Neutrophil (primary cell): ENCODE data around the gene EXOC3.

ENCODE experiments used
- H3K27ac ChIP-seq: fragments of 200-600 bp; sonication (generic); 2 replicates; pipeline ENCODE4 v1.5.1; 2016; ENCODE audit warnings: mild to moderate bottlenecking, moderate library complexity
- H3K27me3 ChIP-seq: fragments of 200-600 bp; sonication (generic); 2 replicates; pipeline ENCODE4 v1.6.0; 2016; ENCODE audit warnings: mild to moderate bottlenecking
- H3K36me3 ChIP-seq: fragments of 200-600 bp; sonication (generic); 2 replicates; pipeline ENCODE4 v1.5.1; 2017
- H3K4me1 ChIP-seq, 2 experiments: fragments of 200-600 bp in 1 of 2; sonication (generic) in 1 of 2; 1 replicate in 1 of 2; 2 replicates in 1 of 2; pipeline versions ENCODE4 v1.5.1 to v1.6.1; 2013 to 2016; ENCODE audit warnings: low read depth in 1 of 2, low read length in 1 of 2, mild to moderate bottlenecking in 1 of 2, moderate library complexity in 1 of 2; ENCODE audit not compliant: control insufficient read depth in 1 of 2, insufficient read depth in 1 of 2
- H3K4me3 ChIP-seq, 2 experiments: fragments of 200-600 bp in 1 of 2; sonication (generic) in 1 of 2; 1 replicate in 1 of 2; 2 replicates in 1 of 2; pipeline ENCODE4 v1.5.1; 2013 to 2016; ENCODE audit warnings: low read depth in 1 of 2, low read length in 1 of 2, mild to moderate bottlenecking in 1 of 2, moderate library complexity in 1 of 2
- H3K9me3 ChIP-seq: fragments of 200-600 bp; sonication (generic); 2 replicates; pipeline ENCODE4 v1.5.1; 2016
- CTCF ChIP-seq: fragments of 200-600 bp; sonication (generic); IDR thresholded peaks from 2 replicates; pipeline ENCODE4 v1.5.1; 2016; ENCODE audit warnings: antibody characterized with exemption

Gene EXOC3

GRCh38 chr5:418162-419121, 24.5 kb upstream of the EXOC3 start:
- H3K27ac ChIP-seq, result no peak overlapping the region
- H3K27me3 ChIP-seq, result no peaks in the 10 kb centered on the region
- H3K9me3 ChIP-seq, result no peaks in the 10 kb centered on the region
- no peak for TF ChIP-seq CTCF
- no peak overlapping the region for H3K4me3 ChIP-seq
- peaks cover 0 to 5% of the 10 kb centered on the region in 2 experiments for H3K4me1 ChIP-seq
- no peaks in the 10 kb centered on the region for H3K36me3 ChIP-seq

- Histone ChIP-seq H3K4me1 (peaks cover 0 to 5% of the 10 kb centered on the region in 2 experiments), H3K9me3 (no peaks in the 10 kb centered on the region), H3K36me3 (no peaks in the 10 kb centered on the region), H3K27ac (no peak overlapping the region), H3K4me3 (no peak overlapping the region), H3K27me3 (no peaks in the 10 kb centered on the region)
- TF ChIP-seq CTCF, result no peak
Measured at GRCh38 chr5:419970-420369, 23.0 kb upstream of the EXOC3 start.

DNA sequence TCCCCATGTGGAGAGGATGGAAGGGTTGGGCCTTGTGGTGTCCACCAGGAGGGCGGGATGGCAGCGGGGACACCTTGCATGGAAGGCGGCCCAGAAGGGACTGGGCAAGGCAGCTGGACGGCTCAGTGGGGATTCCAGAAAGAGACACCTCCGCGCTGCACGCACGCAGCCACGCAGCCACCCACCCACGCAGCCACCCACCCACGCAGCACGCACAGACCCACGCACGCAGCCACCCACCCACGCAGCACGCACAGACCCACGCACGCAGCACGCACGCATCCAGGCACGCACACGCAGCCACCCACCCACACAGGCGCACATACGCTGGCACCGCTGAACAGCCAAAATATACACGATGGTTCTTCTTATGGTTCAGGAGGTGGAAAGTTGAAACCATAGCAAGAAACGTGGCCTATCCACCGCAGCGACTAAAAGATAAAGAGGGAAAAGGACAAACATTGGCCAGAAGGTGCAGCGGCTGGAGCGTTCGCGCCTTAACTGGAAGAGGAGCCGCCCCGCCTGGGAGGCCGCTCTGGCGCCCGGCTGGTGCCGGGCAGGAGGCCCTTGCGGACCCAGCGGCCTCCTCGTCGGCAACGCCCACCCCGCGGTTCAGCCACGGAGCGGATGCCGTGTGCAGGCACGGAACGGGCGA, 22.2 kb upstream of the EXOC3 start:
- H3K4me3 ChIP-seq, result no peak overlapping the region
- peaks cover 1% of the 10 kb centered on the region for H3K27me3 ChIP-seq
- no peak overlapping the region for H3K27ac ChIP-seq
- no peaks in the 10 kb centered on the region for H3K9me3 ChIP-seq
- peaks cover 0 to 1% of the 10 kb centered on the region in 2 experiments for H3K4me1 ChIP-seq
- no peak for TF ChIP-seq CTCF
- no peaks in the 10 kb centered on the region for H3K36me3 ChIP-seq

- Histone ChIP-seq H3K27me3 (peaks cover 5% of the 10 kb centered on the region), H3K4me3 (no peak overlapping the region), H3K36me3 (no peaks in the 10 kb centered on the region), H3K9me3 (no peaks in the 10 kb centered on the region), H3K4me1 (no peaks in the 10 kb centered on the region), H3K27ac (no peak overlapping the region)
- TF ChIP-seq CTCF, result no peak
Measured at GRCh38 chr5:421287-421880, 21.6 kb upstream of the EXOC3 start.

GRCh38 chr5:421901-422300, 21.1 kb upstream of the EXOC3 start:
- TF ChIP-seq CTCF, result no peak
- H3K4me3 ChIP-seq, result no peak overlapping the region
- H3K9me3 ChIP-seq, result no peaks in the 10 kb centered on the region
- H3K36me3 ChIP-seq, result no peaks in the 10 kb centered on the region
- no peak overlapping the region for H3K27ac ChIP-seq
- no peaks in the 10 kb centered on the region for H3K4me1 ChIP-seq
- H3K27me3 ChIP-seq, result peaks cover 5% of the 10 kb centered on the region
